K562 (cell line): ENCODE data around the gene AKT2. TPM values are rescaled to one million over a fixed set of nuclear protein-coding genes. Genes with fewer than 3 reads are reported as not detected.

Experiments
- CHD4 ChIP-seq: fragments of 200-600 bp; sonication (generic); IDR thresholded peaks from 3 replicates; pipeline ENCODE4 v1.6.1; 2012; ENCODE audit warnings: low read depth, mild to moderate bottlenecking, mixed read lengths, low read length, inconsistent platforms; ENCODE audit not compliant: insufficient read depth, insufficient replicate concordance, poor library complexity, severe bottlenecking
- CUX1 ChIP-seq: fragments of 200-800 bp; sonication (Bioruptor generic); IDR thresholded peaks from 2 replicates; pipeline ENCODE4 v1.6.1; 2016; ENCODE audit warnings: missing genetic modification characterization, missing compliant biosample characterization
- CXXC5 ChIP-seq: fragments of 250-450 bp; sonication (Bioruptor Pico); IDR thresholded peaks from 2 replicates; pipeline ENCODE4 v1.8.0; 2022; ENCODE audit warnings: inconsistent platforms, mild to moderate bottlenecking, moderate library complexity
- ESRRB ChIP-seq: fragments of 250-450 bp; sonication (Bioruptor Pico); IDR thresholded peaks from 2 replicates; pipeline ENCODE4 v1.5.0; 2020; ENCODE audit warnings: mild to moderate bottlenecking, moderate library complexity, borderline replicate concordance
- EZH2 ChIP-seq: IDR thresholded peaks from 2 replicates; pipeline ENCODE4 v1.6.1; 2012; ENCODE audit warnings: low read depth, mild to moderate bottlenecking, inconsistent platforms, low read length, borderline replicate concordance
- HDAC6 ChIP-seq: IDR thresholded peaks from 2 replicates; pipeline ENCODE4 v1.6.1; 2012; ENCODE audit warnings: low read depth, mild to moderate bottlenecking, control low read depth, inconsistent platforms, low read length, moderate library complexity
- HOMEZ ChIP-seq: fragments of 250-450 bp; sonication (Bioruptor Pico); IDR thresholded peaks from 2 replicates; pipeline ENCODE4 v1.4.0; 2020; ENCODE audit warnings: mild to moderate bottlenecking, moderate library complexity
- KHSRP ChIP-seq: fragments of 450-650 bp; IDR thresholded peaks from 2 replicates; pipeline ENCODE4 v1.6.1; 2017
- MNT ChIP-seq, 2 experiments: fragments of 450-650 bp; conservative IDR thresholded peaks; 2 replicates each; pipeline ENCODE4 v1.6.1; 2017; ENCODE audit warnings: mild to moderate bottlenecking in 2 of 2, moderate library complexity in 2 of 2
- MXD1 ChIP-seq: fragments of 250-450 bp; sonication (Bioruptor Pico); IDR thresholded peaks from 2 replicates; pipeline ENCODE4 v1.8.0; 2021; ENCODE audit warnings: borderline replicate concordance, mild to moderate bottlenecking, moderate library complexity; ENCODE audit not compliant: poor library complexity, severe bottlenecking
- NUFIP1 ChIP-seq: fragments of 450-650 bp; IDR thresholded peaks from 2 replicates; pipeline ENCODE4 v1.6.1; 2018; ENCODE audit not compliant: partially characterized antibody
- POLR2AphosphoS2 ChIP-seq: IDR thresholded peaks from 2 replicates; pipeline ENCODE4 v1.6.1; 2012; ENCODE audit warnings: low read length, improper control_type of control experiment
- SAFB2 ChIP-seq: fragments of 200-400 bp; formaldehyde crosslinking; IDR thresholded peaks from 2 replicates; pipeline ENCODE4 v1.6.1; 2018; ENCODE audit warnings: borderline replicate concordance, low read length, low read depth, moderate library complexity; ENCODE audit not compliant: severe bottlenecking
- SMAD4 ChIP-seq: fragments of 250-450 bp; sonication (Bioruptor Pico); conservative IDR thresholded peaks from 2 replicates; pipeline ENCODE4 v1.8.0; 2021; ENCODE audit warnings: inconsistent platforms, mild to moderate bottlenecking, moderate library complexity
- VEZF1 ChIP-seq: fragments of 200-800 bp; sonication (Bioruptor generic); IDR thresholded peaks from 2 replicates; pipeline ENCODE4 v1.6.1; 2017; ENCODE audit warnings: missing genetic modification characterization, missing compliant biosample characterization
- ZNF165 ChIP-seq: fragments of 250-450 bp; sonication (Bioruptor Pico); IDR thresholded peaks from 2 replicates; pipeline ENCODE4 v1.4.0; 2020; ENCODE audit warnings: borderline replicate concordance
- ZNF408 ChIP-seq: fragments of 250-450 bp; sonication (Bioruptor Pico); IDR thresholded peaks from 2 replicates; pipeline ENCODE4 v1.4.0; 2020; ENCODE audit warnings: low read depth, mild to moderate bottlenecking, moderate library complexity
- polyA plus RNA-seq, 8 experiments: library from polyadenylated mRNA; depleted of rRNA in 4 of 8; stranded (reverse) in 5 of 8; unstranded in 3 of 8; fragments of >200 nt; fragmentation: Nextera tagmentation in 2 of 8; fragmentation: Illumina TruSeq in 1 of 8; extraction: Ambion mirVana in 2 of 8; extraction: Trizol in 1 of 8; gene quantifications; 2 replicates each; pipeline versions ENCODE4 v1.2.1 to v1.2.3, GENCODE V29; 2011 to 2014; ENCODE audit warnings: inconsistent platforms in 1 of 8, missing spikeins in 1 of 8
- total RNA-seq, 7 experiments: library from RNA; depleted of rRNA in 6 of 7; stranded (reverse); fragments of >200 nt in 6 of 7; fragmentation: Illumina TruSeq in 2 of 7; extraction: Trizol in 2 of 7; gene quantifications; 2 replicates each; pipeline versions ENCODE4 v1.2.1 to v1.2.3, GENCODE V29; 2011 to 2021; ENCODE audit warnings: low replicate concordance in 1 of 7

The AKT2 gene
- total and polyA plus RNA-seq, 9 of the 15 experiments (the other 6 are each of a cell fraction or from before 2014, with no cell fraction given) = 1.1 to 132 (median 67.7) TPM

- TF ChIP-seq KHSRP = no peak
- TF ChIP-seq ZNF165 (CRISPR knock-in tag) = no peak
- TF ChIP-seq CUX1 (CRISPR knock-in tag) = no peak
- no peak for TF ChIP-seq NUFIP1
- no peak for TF ChIP-seq POLR2AphosphoS2
- no peak for TF ChIP-seq HOMEZ (CRISPR knock-in tag)
- TF ChIP-seq VEZF1 (CRISPR knock-in tag) = peak; percentile 45
- no peak for TF ChIP-seq ESRRB
- TF ChIP-seq MNT (conservative IDR thresholded peaks at IDR 0.05) = peak; percentile 54 to 60
- TF ChIP-seq CHD4 = no peak
- TF ChIP-seq ZNF408 (CRISPR knock-in tag) = no peak
- no peak for TF ChIP-seq MXD1
- no peak for TF ChIP-seq SMAD4 (CRISPR knock-in tag)
- no peak for TF ChIP-seq HDAC6
- no peak for TF ChIP-seq EZH2
- TF ChIP-seq CXXC5 (CRISPR knock-in tag) = 0 out of 2 replicates have a peak, but pooled peaks have one; percentile 18
- no peak for TF ChIP-seq SAFB2
These were observed 52.7 kb downstream of the AKT2 start (continued) for GRCh38 chr19:40232479-40232878.
